Ovary (tissue), 3 donors: ENCODE data around the gene SLC46A1.

Experiments
- CTCF ChIP-seq, 3 donors: fragments of 450-650 bp in 2 of 3; fragments of 200-600 bp in 1 of 3; IDR thresholded peaks; one replicate each; pipeline versions ENCODE4 v1.5.1 to v1.8.0; 2016 to 2022; ENCODE audit warnings: antibody characterized with exemption in 3 of 3, mild to moderate bottlenecking in 1 of 3
- POLR2A ChIP-seq: fragments of 450-650 bp; IDR thresholded peaks from one replicate; pipeline ENCODE4 v1.6.1; 2017; ENCODE audit warnings: antibody characterized with exemption, mild to moderate bottlenecking, moderate library complexity
- donor health status: DM: no; HTN: no; CAD: no.

DNA sequence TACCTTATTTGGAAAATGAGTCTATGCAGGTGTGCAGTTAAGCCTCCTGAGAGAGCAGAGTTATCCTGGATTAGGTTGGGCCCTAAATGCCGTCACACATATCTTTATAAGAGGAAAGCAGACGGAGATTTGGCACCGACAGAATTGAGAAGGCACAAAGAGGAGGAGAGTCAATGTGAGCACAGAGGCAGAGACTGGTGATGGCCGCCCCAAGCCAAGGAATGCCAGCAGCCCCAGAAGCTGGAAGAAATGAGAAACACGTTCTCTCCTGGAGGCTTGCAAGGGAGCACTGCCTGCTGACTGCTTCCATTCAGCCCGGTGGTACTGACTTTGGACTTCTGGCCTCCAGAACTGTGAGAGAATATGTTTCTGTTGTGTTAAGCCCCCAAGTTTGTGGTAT is 3.2 kb downstream of the SLC46A1 start:
- no peak for TF ChIP-seq CTCF (IDR thresholded peaks at IDR 0.05)
- no peak for TF ChIP-seq POLR2A
